ENCODE measurements around the gene BIRC7. TPM values are rescaled to one million over a fixed set of nuclear protein-coding genes. Genes with fewer than 3 reads are reported as not detected.

The BIRC7 gene
- total RNA-seq, 1 donor from 2014 or later: 0.27 TPM

- H3K27ac ChIP-seq (replicated peaks): no peak overlapping the region
- H3K4me3 ChIP-seq: no peak overlapping the region
- DNase-seq: no peak
- TF ChIP-seq, protein P1, sequence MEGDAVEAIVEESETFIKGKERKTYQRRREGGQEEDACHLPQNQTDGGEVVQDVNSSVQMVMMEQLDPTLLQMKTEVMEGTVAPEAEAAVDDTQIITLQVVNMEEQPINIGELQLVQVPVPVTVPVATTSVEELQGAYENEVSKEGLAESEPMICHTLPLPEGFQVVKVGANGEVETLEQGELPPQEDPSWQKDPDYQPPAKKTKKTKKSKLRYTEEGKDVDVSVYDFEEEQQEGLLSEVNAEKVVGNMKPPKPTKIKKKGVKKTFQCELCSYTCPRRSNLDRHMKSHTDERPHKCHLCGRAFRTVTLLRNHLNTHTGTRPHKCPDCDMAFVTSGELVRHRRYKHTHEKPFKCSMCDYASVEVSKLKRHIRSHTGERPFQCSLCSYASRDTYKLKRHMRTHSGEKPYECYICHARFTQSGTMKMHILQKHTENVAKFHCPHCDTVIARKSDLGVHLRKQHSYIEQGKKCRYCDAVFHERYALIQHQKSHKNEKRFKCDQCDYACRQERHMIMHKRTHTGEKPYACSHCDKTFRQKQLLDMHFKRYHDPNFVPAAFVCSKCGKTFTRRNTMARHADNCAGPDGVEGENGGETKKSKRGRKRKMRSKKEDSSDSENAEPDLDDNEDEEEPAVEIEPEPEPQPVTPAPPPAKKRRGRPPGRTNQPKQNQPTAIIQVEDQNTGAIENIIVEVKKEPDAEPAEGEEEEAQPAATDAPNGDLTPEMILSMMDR (IDR thresholded peaks at IDR 0.05; ENCODE audit: borderline replicate concordance): no peak
- H3K27me3 ChIP-seq (ENCODE audit: low read depth): no peaks in the 10 kb centered on the region
- peaks cover 61% of the 10 kb centered on the region for H3K36me3 ChIP-seq
- intact Hi-C loops (cut with micrococcal nuclease): no loop called here
- no peaks in the 10 kb centered on the region for H3K9me3 ChIP-seq (replicated peaks)
- peaks cover 42% of the 10 kb centered on the region for H3K4me1 ChIP-seq
Measured at GRCh38 chr20:63277466-63278272, 42.0 kb downstream of the BIRC7 start.

- no peak for DNase-seq
- intact Hi-C loops (cut with micrococcal nuclease): no loop called here
- H3K9me3 ChIP-seq (replicated peaks): no peaks in the 10 kb centered on the region
- no peak overlapping the region for H3K4me3 ChIP-seq
- H3K36me3 ChIP-seq: peaks cover 68% of the 10 kb centered on the region
- H3K27ac ChIP-seq (replicated peaks): no peak overlapping the region
- H3K27me3 ChIP-seq (ENCODE audit: low read depth): no peaks in the 10 kb centered on the region
- peaks cover 33% of the 10 kb centered on the region for H3K4me1 ChIP-seq
- TF ChIP-seq, protein P1 (IDR thresholded peaks at IDR 0.05; ENCODE audit: borderline replicate concordance): no peak
Measured at GRCh38 chr20:63278661-63279060, 43.0 kb downstream of the BIRC7 start.

DNA sequence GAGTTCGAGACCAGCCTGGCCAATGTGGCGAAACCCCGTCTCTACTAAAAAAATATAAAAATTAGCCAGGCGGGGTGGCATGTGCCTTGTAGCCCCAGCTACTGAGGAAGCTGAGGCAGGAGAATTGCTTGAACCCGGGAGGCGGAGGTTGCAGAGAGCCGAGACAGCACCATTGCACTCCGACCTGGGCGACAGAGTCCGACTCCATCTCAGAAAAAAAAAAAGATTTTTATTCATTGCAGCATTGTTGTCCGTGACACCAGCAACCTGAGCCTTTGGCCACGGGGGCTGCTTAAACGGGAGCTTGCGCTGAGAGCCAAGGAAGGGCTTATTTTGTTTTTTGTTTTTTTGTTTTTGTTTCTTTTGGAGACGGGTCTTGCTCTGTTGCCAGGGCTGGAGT lies 44.2 kb downstream of the BIRC7 start:
- intact Hi-C loops (cut with micrococcal nuclease): no loop called here
- H3K4me1 ChIP-seq: peaks cover 20% of the 10 kb centered on the region
- no peaks in the 10 kb centered on the region for H3K27me3 ChIP-seq (ENCODE audit: low read depth)
- H3K4me3 ChIP-seq: no peak overlapping the region
- H3K9me3 ChIP-seq (replicated peaks): no peaks in the 10 kb centered on the region
- peaks cover 73% of the 10 kb centered on the region for H3K36me3 ChIP-seq
- DNase-seq: no peak
- TF ChIP-seq, protein P1 (IDR thresholded peaks at IDR 0.05; ENCODE audit: borderline replicate concordance): no peak
- no peak overlapping the region for H3K27ac ChIP-seq (replicated peaks)

DNA sequence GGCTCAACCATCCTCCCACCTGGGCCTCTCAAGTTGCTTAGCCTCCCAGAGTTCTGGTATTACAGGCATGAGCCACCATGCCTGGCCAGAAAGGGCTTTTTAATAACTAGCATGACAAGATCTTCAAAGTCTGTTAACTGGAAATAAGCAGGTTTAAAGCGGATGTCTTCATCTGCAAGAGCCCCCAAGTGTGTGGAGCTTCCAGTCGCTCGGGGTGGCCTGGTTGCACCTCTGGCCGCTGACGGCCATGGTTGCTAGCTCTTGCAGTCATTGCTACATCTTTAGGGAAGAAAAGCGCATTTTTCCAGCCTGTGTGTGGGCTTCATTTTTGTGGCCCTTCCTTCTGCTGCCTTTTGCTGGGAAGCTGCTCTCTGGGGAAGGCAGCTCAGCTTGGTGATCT lies 44.7 kb downstream of the BIRC7 start:
- intact Hi-C loops (cut with micrococcal nuclease): no loop called here

GRCh38 chr20:63280929-63281545 lies 45.3 kb downstream of the BIRC7 start:
- no peaks in the 10 kb centered on the region for H3K9me3 ChIP-seq (replicated peaks)
- no peak overlapping the region for H3K27ac ChIP-seq (replicated peaks)
- TF ChIP-seq, protein P1 (IDR thresholded peaks at IDR 0.05; ENCODE audit: borderline replicate concordance): no peak
- no peak overlapping the region for H3K4me3 ChIP-seq
- no peak for DNase-seq
- peaks cover 17% of the 10 kb centered on the region for H3K4me1 ChIP-seq
- intact Hi-C loops (cut with micrococcal nuclease): no loop called here
- peaks cover 76% of the 10 kb centered on the region for H3K36me3 ChIP-seq
- H3K27me3 ChIP-seq (ENCODE audit: low read depth): no peaks in the 10 kb centered on the region

More for the DNA sequence above, 44.7 kb downstream of the BIRC7 start:
- no peaks in the 10 kb centered on the region for H3K9me3 ChIP-seq (replicated peaks)
- no peak overlapping the region for H3K27ac ChIP-seq (replicated peaks)
- H3K27me3 ChIP-seq (ENCODE audit: low read depth): no peaks in the 10 kb centered on the region
- H3K4me3 ChIP-seq: no peak overlapping the region
- no peak for DNase-seq
- TF ChIP-seq, protein P1 (IDR thresholded peaks at IDR 0.05; ENCODE audit: borderline replicate concordance): no peak
- H3K4me1 ChIP-seq: peaks cover 17% of the 10 kb centered on the region
- H3K36me3 ChIP-seq: peaks cover 73% of the 10 kb centered on the region

Measured in left ventricle myocardium inferior (tissue), 1 donor.